ENCODE measurements around the gene XKRX.

GRCh38 chrX:100864657-100865391 lies 63.9 kb downstream of the XKRX start:
- TF ChIP-seq CTCF (IDR thresholded peaks at IDR 0.05) (no peak), EZH2 (IDR thresholded peaks at IDR 0.05) (no peak), EZH2phosphoT487 (IDR thresholded peaks at IDR 0.05) (no peak)

Data from neural progenitor cell (in vitro differentiated cells).